ENCODE measurements around the gene FASTKD3.

DNA sequence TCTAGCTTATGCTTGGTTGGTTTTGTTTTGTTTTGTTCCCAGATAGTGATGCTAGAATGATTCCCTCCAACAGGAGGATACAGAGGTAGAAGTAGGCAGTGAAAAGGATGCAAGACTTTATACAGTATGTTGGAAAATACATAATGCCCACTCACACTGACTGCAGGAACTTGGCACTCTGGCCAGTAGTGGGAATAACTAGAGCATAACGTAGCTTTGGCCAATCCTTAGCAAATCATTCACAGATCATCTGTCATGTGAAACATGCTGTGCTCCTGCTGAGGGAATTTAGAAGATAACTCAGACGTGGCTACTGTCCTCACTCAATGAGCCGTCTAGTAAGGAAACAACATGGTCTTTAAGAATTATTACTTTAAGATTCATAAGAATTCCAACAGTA, 31.4 kb downstream of the FASTKD3 start:
- TF ChIP-seq POLR2A (IDR thresholded peaks at IDR 0.05; ENCODE audit: extremely low read depth, insufficient read length): no peak
- TF ChIP-seq, protein P1, sequence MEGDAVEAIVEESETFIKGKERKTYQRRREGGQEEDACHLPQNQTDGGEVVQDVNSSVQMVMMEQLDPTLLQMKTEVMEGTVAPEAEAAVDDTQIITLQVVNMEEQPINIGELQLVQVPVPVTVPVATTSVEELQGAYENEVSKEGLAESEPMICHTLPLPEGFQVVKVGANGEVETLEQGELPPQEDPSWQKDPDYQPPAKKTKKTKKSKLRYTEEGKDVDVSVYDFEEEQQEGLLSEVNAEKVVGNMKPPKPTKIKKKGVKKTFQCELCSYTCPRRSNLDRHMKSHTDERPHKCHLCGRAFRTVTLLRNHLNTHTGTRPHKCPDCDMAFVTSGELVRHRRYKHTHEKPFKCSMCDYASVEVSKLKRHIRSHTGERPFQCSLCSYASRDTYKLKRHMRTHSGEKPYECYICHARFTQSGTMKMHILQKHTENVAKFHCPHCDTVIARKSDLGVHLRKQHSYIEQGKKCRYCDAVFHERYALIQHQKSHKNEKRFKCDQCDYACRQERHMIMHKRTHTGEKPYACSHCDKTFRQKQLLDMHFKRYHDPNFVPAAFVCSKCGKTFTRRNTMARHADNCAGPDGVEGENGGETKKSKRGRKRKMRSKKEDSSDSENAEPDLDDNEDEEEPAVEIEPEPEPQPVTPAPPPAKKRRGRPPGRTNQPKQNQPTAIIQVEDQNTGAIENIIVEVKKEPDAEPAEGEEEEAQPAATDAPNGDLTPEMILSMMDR (IDR thresholded peaks at IDR 0.05; ENCODE audit: low read depth, low read length): no peak

All from NB4 (cell line).